Stimulated activated CD8-positive, alpha-beta memory T cell treated with anti-CD3 and anti-CD28 coated beads, Interleukin-2, amount 100 ng/mL, for 48 hours (primary cell): ENCODE results near the gene MACROD2.
"Not testable (repeated sequence)": the region's sequence is repeated elsewhere in the genome, so short reads cannot be mapped to it uniquely, and the experiment has no call there.

Source experiments
- DNase-seq, 2 donors: peaks; one replicate each; pipeline ENCODE4 v3.0.0-alpha.2; 2020; ENCODE audit warnings: low read depth in 2 of 2

Gene MACROD2

GRCh38 chr20:14991023-14991422, 995.7 kb downstream of the MACROD2 start:
- no peak for DNase-seq

GRCh38 chr20:14992153-14992552, 996.8 kb downstream of the MACROD2 start:
- DNase-seq = no peak

DNA sequence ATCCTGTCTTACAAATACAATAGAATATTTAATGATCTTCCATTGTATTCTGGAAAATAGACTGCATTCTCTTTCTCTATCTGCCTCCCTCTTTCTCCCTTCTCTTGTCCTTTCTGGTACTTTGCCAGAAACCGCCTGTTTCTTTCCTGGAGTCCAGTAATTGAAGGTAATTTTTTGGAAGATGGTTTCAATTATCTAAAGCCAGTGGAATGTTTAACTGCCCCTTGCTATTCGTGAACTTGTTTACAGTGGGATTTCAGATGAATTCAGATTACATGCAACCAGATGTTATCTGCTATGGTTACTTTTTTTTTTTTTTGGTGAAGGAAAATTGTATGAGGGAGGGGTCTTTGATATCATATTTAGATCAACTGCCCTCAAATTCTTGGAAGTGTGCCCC, 997.6 kb downstream of the MACROD2 start:
- DNase-seq = no peak

- DNase-seq = no peak
Observed at GRCh38 chr20:14996883-14997672, 1001.8 kb downstream of the MACROD2 start.

DNA sequence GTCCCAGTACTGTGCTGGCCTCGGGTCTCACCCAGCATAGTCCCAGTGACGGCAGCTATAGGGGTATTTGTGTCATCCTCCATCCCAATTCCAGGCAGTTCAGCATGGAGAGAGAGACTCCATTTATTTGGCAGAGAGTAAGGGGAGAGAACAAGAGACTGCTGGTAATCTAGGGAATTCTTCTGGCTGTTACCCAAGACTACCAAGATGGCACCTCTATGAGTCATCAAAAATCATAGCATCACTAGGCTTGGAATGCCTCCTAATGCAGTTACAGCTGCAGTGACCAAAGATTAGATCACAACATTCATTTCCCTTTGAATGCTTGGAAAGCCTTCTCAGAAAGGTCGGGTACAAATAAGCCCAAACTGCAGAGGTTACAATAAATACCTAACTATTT, 1002.5 kb downstream of the MACROD2 start:
- DNase-seq = no peak

DNA sequence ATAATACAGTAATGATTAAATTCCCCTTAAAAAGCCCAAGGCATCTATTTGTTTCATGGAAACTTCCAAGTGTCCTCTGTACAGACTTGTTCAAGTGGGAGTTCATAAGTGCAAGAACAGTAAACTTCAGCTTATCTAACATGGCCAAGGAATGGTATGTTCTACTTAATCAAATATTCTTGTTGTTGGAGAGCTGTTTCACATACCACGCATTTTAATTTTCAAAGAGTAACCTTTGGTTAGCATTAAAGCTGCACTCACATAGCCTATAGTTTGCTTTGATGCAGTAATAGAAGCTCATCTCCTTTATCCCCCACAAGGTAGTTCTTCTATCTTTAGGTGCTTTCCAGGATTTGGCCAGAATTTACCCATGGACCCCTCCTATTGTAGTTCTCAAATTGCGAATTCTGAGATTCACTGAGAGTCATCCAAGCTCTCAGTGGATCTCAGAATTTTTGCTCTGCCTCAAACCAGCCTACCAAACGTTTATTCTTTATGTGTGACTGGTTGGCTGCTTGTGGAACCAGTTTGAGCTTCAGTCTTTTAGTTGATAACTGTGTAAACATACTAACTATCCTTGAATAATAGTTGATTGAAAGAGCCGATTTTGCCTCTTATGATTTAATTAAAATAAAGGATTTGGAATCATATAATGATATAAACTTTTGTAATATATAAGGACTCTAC, 1010.1 kb downstream of the MACROD2 start:
- DNase-seq = no peak

GRCh38 chr20:15011631-15012030, 1016.3 kb downstream of the MACROD2 start:
- DNase-seq = no peak

GRCh38 chr20:15012566-15012965, 1017.2 kb downstream of the MACROD2 start:
- no peak for DNase-seq

- not testable (repeated sequence) for DNase-seq
Observed at GRCh38 chr20:15016875-15017274, 1021.6 kb downstream of the MACROD2 start.

- no peak for DNase-seq
Observed at GRCh38 chr20:15018966-15019365, 1023.6 kb downstream of the MACROD2 start.

DNA sequence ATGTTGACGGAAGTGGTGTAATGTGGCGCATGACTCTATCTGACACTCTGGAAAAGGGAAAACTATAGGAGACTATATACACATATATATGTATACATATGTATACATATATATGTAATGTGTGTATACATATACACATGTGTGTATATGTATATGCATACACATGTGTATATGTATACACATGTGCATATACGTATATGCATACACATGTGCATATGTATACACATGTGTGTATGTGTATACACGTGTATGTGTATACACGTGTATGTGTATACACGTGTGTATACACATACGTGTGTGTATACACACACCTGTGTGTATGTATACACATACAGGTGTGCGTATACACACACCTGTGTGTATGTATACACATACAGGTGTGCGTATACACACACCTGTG, 1025.5 kb downstream of the MACROD2 start:
- no peak for DNase-seq

DNA sequence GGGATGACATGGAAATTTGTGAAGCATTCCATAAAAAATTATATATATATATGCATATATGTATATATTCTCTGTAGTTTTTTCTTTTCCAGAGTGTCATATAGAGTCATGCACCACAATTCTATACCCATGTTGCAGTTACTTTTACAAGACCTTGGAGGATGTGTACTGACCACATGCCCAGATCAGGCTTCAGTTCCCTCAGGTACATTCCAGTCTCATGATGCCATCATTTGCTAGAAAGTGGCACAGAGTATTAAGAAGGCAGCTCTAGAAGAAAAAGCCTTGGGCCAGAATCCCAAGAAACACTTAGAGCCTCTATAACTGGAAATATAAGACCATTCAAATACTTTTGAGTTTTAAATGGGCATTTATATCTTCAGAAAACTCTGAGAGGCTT, 1027.6 kb downstream of the MACROD2 start:
- DNase-seq = no peak

GRCh38 chr20:15026759-15027158, 1031.4 kb downstream of the MACROD2 start:
- no peak for DNase-seq

DNA sequence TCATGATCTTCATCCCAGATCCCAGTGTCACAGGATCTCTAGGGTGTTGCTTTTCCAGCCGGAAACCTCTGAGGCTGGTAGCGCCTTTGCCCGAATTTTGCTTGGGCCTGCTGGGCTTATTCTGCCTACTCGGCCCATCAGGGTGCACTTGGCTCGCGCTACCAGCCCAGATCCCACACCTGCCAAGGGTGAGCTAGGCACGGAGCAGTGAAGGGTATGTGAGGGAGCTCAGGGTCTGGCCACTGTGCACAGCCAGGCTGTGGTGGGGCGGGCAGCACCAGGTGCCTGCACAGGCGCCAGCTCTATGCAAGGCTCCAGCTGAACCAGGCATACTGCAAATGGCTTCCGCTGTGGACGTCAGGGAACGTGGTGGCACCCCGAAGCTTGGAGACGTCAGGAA, 1035.5 kb downstream of the MACROD2 start:
- no peak for DNase-seq

DNA sequence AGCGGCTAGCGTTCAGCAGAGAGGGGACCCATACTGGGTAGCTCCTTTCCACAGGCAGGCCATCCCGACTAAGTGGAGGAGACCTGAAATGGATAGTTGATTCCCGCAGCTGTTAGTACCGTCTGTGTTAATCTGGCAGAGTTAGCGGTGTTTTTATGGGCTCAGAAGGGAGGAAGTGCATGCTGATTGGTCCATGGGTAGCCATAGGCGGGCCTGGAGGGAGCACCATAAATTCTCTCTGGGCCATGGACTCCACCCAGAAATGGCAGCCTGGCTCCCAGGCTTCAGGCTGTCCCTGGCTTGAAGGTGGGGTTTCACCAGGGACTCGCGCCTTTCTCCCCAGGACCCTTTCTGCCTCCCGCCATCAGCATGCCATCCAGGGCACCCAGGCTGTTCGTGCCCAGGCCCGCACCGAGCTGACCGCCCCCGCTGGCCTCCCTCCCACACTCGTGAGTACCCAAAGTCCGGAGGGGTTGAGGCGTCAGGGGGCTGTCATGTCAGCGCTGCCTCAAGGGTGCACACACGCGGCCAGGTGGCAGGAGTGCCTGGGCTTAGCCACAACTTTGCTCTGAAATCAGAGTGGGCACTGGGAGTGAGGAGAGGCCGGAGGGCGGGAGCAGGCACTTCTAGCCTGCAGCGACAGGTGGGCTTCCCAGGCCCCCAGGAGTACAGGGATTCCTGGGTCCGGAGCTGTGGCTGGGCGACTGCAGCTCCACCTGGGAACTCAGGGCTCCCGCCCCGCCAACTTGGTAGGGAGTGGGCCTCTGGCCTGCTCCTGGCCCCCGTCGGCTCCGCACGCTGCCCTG, 1036.4 kb downstream of the MACROD2 start:
- no peak for DNase-seq

GRCh38 chr20:15032352-15032622, 1037.0 kb downstream of the MACROD2 start:
- DNase-seq = no peak

- no peak for DNase-seq
Observed at GRCh38 chr20:15033269-15033668, 1038.0 kb downstream of the MACROD2 start.

DNA sequence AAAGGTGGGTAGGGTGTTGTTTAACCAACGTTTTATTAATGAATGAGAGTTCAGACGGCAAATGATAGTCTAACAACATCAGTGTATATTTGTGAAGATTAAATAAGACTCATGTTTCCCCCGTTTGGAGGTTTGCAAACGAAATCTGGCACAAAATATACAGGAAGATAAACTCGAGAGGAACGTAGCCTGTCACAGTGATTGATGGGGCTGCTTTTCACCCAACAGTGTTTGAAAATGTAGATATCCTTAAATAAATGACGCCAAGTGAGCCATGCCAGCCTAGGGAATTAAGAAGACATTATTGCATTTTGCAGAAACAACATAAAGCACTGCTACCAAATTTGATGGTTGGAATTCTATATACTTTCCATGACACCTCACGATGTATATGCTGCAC, 1038.6 kb downstream of the MACROD2 start:
- no peak for DNase-seq

DNA sequence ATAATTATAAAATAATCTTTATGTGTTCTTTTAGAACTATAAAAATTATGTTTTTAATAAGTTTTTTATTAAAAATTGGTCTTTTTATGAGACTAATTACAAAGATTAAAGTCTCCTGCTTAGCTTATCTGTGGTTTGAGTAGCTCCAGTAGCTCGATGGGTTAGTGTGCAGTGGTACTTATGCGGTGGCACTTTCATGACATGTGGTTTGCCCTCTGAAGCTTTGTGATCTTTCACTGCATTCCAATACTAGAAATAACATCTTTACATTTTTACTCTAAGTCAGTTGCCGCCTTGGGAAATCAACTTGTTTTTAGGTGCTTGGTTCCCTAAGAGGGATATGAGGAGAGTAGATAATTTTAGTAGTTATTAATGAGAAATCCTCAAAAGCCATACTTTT, 1041.6 kb downstream of the MACROD2 start:
- no peak for DNase-seq

DNA sequence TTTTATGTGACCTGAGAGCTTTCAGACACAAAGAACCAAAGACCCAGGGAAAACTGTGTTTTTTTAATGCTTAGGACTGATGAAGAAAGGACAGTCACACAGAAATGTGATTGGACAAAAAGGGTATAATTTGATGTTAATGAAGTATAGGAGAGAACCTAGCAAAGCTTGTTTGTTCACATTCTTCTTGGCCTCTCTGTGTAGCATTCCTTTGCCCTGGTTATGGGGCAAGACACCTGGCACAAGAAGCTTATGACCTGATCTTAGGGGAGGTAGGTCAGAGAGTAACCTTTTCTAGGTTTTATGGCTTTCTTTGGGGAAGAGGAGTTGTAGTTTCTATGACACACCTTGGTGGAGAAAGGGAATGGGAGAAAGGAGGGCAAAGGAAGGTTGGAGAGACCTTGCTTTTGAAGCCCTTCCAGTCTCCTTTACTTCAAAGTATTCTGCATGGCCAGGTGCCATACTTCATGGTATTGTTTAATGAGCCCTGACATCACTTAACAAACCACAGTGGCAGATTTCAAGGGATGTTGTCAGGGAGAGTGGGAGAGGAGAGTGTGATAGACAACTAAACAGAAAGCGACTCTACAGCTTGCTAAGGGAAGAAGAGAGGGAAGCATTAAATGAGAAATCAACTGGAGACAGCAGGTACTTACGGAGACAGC, 1043.9 kb downstream of the MACROD2 start:
- DNase-seq = no peak

- DNase-seq = no peak
Observed at GRCh38 chr20:15042723-15043122, 1047.4 kb downstream of the MACROD2 start.

GRCh38 chr20:15045246-15045645, 1049.9 kb downstream of the MACROD2 start:
- DNase-seq = no peak
